GM23248 (cell line): ENCODE results near the gene RTN4RL1.

Source experiments
- EZH2 ChIP-seq: fragments of 200-600 bp; sonication (generic); IDR thresholded peaks from 2 replicates; pipeline ENCODE4 v1.6.1; 2018; ENCODE audit warnings: antibody characterized with exemption, mild to moderate bottlenecking; ENCODE audit not compliant: insufficient read depth, poor library complexity, severe bottlenecking
- EZH2phosphoT487 ChIP-seq: fragments of 200-600 bp; sonication (generic); IDR thresholded peaks from 2 replicates; pipeline ENCODE4 v1.6.1; 2018; ENCODE audit warnings: antibody characterized with exemption, moderate library complexity, mild to moderate bottlenecking, low read depth; ENCODE audit not compliant: insufficient read depth

- TF ChIP-seq EZH2 = no peak
- no peak for TF ChIP-seq EZH2phosphoT487
Measured at GRCh38 chr17:2051933-2052559, 26.9 kb upstream of the RTN4RL1 start.
